ENCODE data around the gene AWAT1.

AWAT1 gene

GRCh38 chrX:70281951-70282350, 47.5 kb downstream of the AWAT1 start, which contains the start of gene RAB41:
TSS of gene RAB41 (plus strand) at chrX:70282172. CDS start at chrX:70282218, 46 bp downstream.
- no peaks in the 10 kb centered on the region for H3K4me1 ChIP-seq
- no peaks in the 10 kb centered on the region for H3K9me3 ChIP-seq
- no peak within 1 kb of the TSS for H3K27ac ChIP-seq
- no peak for TF ChIP-seq CTCF (IDR thresholded peaks at IDR 0.05)
- H3K36me3 ChIP-seq = peaks cover 0 to 15% (median 4%) of the 10 kb centered on the region in 3 donors
- intact Hi-C loops (cut with DNase I; ENCODE audit: low total_unique reads) = no loop called here
- H3K27me3 ChIP-seq = no peaks in the 10 kb centered on the region
- no peak for DNase-seq
- no peak within 1 kb of the TSS for H3K4me3 ChIP-seq

GRCh38 chrX:70289168-70289792, 54.8 kb downstream of the AWAT1 start:
- no peak for TF ChIP-seq CTCF (IDR thresholded peaks at IDR 0.05)
- no peak for DNase-seq
- intact Hi-C loops (cut with DNase I; ENCODE audit: low total_unique reads) = no loop called here

More at GRCh38 chrX:70289168-70289792, 54.8 kb downstream of the AWAT1 start:
- peak overlapping the region; percentile 71 to 77 for H3K27ac ChIP-seq
- peaks cover 0 to 8% (median 6%) of the 10 kb centered on the region in 4 donors for H3K4me1 ChIP-seq
- no peaks in the 10 kb centered on the region for H3K27me3 ChIP-seq
- H3K36me3 ChIP-seq = peaks cover 0 to 21% (median 0%) of the 10 kb centered on the region in 3 donors
- no peaks in the 10 kb centered on the region for H3K9me3 ChIP-seq
- peak overlapping the region; percentile 53 to 56 for H3K4me3 ChIP-seq

All from tibial artery (tissue), 4 donors.